LNCaP clone FGC (cell line): Measurements from ENCODE around the gene PHOSPHO1.

Source experiments
- DNase-seq: peaks from one replicate; pipeline ENCODE4 v3.0.0-alpha.2; 2011; ENCODE audit warnings: low read depth
- H3K4me3 ChIP-seq: 2 replicates; pipeline ENCODE4 v1.5.1; 2011; ENCODE audit warnings: mild to moderate bottlenecking, low read depth, low read length, control low read depth
- TF ChIP-seq, protein P1 (sequence below): IDR thresholded peaks from 2 replicates; pipeline ENCODE4 v1.5.1; 2012; ENCODE audit warnings: mild to moderate bottlenecking; ENCODE audit not compliant: control insufficient read depth, insufficient read depth; ENCODE audit errors: extremely low read depth

PHOSPHO1 gene

DNA sequence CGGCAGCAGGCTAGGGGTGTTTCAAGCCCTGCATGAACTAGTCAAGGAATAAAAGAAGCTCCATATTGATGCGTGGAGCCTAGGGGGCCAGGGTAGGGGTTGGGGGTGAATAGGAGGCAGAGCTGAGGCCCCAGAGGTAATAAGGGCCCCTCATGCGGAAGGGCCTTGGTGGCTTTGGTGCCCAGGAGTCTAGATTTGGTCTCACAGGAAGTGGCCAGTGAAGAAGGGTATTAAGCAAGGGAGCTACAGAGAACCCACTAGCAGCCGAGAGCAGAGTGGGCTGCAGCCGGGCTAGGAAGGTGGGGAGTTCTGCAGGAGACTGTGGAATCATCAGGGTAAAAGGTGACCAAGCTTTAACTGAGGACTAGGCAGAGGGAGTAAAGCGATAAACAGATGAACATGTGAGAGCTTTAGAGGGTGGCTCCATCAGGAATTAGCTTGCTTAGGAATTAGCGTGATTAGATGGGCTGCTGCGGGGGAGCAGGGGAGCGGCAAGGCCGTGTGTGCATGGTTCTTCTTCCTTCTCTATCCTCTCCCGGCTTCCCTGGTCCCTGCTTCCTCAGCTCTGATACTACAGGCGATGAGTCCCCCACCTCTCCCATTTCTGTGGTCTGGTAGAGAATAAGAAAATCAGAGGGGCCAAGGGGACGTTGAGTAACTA, 30.0 kb downstream of the PHOSPHO1 start:
- H3K4me3 ChIP-seq: no peak overlapping the region
- TF ChIP-seq, protein P1, sequence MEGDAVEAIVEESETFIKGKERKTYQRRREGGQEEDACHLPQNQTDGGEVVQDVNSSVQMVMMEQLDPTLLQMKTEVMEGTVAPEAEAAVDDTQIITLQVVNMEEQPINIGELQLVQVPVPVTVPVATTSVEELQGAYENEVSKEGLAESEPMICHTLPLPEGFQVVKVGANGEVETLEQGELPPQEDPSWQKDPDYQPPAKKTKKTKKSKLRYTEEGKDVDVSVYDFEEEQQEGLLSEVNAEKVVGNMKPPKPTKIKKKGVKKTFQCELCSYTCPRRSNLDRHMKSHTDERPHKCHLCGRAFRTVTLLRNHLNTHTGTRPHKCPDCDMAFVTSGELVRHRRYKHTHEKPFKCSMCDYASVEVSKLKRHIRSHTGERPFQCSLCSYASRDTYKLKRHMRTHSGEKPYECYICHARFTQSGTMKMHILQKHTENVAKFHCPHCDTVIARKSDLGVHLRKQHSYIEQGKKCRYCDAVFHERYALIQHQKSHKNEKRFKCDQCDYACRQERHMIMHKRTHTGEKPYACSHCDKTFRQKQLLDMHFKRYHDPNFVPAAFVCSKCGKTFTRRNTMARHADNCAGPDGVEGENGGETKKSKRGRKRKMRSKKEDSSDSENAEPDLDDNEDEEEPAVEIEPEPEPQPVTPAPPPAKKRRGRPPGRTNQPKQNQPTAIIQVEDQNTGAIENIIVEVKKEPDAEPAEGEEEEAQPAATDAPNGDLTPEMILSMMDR: no peak
- DNase-seq: no peak

DNA sequence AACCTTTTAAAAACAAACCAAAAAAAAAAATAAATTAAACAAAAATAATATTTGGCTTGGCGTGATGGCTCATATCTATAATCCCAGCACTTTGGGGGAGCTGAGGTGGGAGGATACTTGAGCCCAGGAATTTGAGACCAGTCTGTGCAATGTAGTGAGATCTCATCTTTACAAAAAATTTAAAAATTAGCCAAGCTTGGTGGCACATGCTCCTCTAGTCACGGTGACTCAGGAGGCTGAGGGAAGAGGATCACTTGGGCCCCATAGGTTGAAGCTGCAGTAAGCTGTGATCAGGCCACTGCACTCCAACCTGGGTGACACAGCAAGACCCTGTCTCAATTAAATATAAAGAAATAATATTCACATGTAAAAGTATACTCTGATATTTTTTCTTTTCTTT, 32.4 kb downstream of the PHOSPHO1 start:
- DNase-seq: no peak
- TF ChIP-seq, protein P1: no peak
- no peak overlapping the region for H3K4me3 ChIP-seq

GRCh38 chr17:49197346-49197998, 33.1 kb downstream of the PHOSPHO1 start:
- H3K4me3 ChIP-seq: no peak overlapping the region
- no peak for DNase-seq
- TF ChIP-seq, protein P1: no peak

GRCh38 chr17:49196520-49196919, 34.1 kb downstream of the PHOSPHO1 start:
- TF ChIP-seq, protein P1: no peak
- H3K4me3 ChIP-seq: no peak overlapping the region
- no peak for DNase-seq

DNA sequence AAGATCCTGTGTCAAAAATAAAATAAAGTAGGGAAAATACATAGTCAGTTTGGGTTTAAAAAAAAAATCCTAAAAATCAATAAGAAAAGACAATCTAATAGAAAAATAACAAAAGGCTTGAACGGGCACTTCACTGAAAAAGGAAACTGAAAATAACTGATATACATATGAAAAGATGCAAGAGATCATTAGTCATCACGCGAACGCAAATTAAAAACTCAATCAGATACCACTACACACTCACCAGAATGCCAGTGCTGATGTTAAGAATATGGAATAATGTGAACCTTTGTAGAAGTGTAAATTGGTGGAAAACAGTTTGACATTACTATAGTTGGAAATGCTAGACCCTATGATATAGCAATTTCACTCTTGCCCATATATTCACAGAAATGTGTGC, 34.8 kb downstream of the PHOSPHO1 start:
- TF ChIP-seq, protein P1: no peak
- no peak for DNase-seq
- no peak overlapping the region for H3K4me3 ChIP-seq

GRCh38 chr17:49194297-49194607, 36.3 kb downstream of the PHOSPHO1 start:
- TF ChIP-seq, protein P1: no peak
- no peak for DNase-seq
- H3K4me3 ChIP-seq: no peak overlapping the region

DNA sequence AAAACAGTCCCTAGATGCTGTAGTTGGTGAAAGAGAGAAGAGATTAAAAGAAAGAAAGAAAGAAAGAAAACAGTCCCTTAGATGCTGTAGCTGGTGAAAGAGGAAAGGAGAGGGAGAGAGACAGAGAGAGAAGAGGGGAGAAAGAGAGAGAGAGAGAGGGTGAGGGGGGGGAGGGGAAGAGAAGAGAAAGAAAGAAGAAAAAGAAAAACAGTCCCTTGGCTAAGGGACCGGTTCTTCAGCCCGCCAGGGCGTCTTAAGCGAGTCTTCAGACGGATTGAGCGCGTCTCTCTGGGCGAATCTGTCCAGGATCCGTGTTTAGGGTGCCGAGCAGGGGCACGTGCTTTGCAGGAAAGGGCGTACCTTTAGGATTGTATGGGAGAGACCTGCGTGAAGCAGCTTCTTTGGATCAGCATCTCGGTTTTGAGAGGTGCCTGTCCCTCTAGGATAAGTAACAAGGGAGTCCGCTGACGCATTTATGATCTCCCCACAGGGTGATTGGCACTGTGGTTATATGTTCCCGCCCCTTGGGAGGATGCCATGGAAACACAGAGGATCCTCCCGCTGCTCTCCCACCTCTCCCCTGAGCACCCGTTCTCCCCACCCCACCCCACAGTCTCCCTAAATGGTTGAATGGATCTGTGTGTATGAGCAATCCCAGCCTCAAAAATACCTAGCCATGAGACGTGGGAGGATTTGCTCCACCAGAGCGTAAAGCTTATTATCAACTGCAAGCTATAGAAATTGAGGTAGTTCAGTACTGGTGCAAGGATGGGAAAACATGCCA, 36.9 kb downstream of the PHOSPHO1 start:
- H3K4me3 ChIP-seq: peak overlapping the region; percentile 74
- TF ChIP-seq, protein P1: no peak
- DNase-seq: no peak
